ENCODE data around the gene HBS1L.

Gene HBS1L

GRCh38 chr6:134997133-134997995 lies 57.3 kb downstream of the HBS1L start:
- no peak for DNase-seq

DNA sequence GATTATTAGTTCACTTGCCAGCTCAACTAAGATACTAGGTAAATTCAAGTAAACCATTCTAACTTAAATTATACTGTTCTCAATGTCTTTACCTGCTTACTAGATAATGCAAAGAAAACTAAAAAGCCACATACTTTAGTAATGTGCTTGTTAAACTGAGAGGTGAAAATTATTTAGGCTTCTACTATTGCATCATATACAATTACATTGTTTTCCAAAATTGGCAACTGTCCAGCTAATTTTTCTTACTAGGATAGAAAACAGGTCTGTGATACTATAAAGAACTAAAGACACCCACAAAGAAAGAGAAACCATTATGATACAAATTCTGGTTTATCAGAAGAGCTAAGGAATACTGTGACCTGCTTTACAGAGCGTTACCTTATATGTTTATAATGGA lies 59.1 kb downstream of the HBS1L start:
- no peak for DNase-seq

- DNase-seq, result no peak
Observed at GRCh38 chr6:134994431-134994830, 60.2 kb downstream of the HBS1L start.

GRCh38 chr6:134992155-134992554 lies 62.5 kb downstream of the HBS1L start:
- no peak for DNase-seq

- no peak for DNase-seq
Observed at GRCh38 chr6:134990262-134990661, 64.4 kb downstream of the HBS1L start.

DNA sequence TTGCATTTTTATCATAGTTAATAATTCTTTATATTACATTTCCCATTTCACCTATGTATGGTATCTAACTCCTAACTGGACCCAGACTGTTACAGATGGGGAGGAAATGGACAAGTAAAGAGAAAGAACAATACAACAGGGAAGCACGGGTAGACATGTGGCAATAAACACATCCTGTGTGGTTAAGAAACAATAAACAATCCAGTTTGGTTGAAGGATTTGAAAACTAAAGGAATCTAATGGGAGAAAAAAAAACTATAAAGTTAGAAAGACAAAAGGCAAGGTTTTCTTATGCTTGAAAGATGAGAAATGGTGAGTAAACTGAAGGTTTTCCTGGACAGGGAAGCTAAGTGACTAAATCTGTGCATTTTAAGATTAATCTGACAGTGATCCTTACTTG lies 69.8 kb downstream of the HBS1L start:
- DNase-seq, result no peak

DNA sequence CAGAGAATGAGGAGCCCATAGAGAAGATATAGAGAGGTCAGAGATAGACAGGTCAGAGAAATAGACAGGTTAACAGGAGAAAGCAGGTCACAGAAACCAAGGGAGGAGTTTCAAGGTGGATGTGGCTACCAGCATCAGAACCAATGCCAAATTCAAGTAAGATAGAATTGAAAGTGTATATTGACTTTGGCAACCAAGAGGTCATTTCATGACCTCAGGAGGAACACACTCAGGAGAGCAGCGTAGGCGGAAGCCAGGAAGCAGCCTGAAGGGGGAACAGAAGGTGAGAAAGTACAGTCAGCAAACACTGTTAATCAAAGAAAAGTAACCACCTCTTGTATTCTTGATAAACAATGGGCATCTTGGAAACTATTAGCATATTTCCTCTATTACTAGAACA lies 70.8 kb downstream of the HBS1L start:
- no peak for DNase-seq

- no peak for DNase-seq
Observed at GRCh38 chr6:134982161-134982560, 72.5 kb downstream of the HBS1L start.

GRCh38 chr6:134980846-134981245 lies 73.8 kb downstream of the HBS1L start:
- no peak for DNase-seq

GRCh38 chr6:134979142-134979541 lies 75.5 kb downstream of the HBS1L start:
- DNase-seq, result no peak

DNA sequence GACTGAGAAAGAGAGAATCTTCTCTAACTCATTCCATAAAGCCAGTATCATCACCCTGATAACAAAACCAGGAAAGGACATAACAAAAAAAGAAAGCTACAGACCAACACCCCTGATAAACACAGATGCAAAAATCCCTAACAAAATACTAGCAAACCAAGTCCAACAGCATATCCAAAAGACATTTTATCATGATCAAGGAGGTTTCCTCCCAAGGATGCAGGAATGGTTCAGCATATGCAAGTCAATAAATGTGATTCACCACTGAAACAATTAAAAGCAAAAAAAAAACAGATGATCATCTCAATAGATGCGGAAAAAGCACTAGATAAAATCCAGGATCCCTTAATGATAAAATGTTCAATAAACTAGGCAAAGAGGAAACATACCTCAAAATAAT lies 80.3 kb downstream of the HBS1L start:
- DNase-seq, result no peak

DNA sequence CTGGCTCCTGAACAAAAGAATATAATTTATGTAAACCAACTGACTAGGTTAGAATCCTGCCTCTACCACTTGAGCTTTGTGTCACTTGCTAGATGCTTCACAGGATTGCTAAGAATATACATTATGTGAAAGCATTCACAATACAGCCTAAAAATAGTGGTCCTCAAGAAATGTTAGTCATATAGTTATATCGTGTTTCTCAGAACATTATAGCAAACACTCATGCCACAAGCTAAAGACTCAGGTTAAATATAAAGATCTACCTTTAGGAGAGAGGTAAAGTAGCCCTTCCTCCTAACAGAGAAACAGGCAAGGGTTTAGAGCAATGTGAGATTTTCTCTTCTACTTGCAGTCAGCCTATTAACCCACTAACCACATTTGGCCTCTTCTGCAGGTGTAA lies 86.9 kb downstream of the HBS1L start:
- no peak for DNase-seq

GRCh38 chr6:134964451-134965203 lies 90.0 kb downstream of the HBS1L start:
- DNase-seq, result no peak

DNA sequence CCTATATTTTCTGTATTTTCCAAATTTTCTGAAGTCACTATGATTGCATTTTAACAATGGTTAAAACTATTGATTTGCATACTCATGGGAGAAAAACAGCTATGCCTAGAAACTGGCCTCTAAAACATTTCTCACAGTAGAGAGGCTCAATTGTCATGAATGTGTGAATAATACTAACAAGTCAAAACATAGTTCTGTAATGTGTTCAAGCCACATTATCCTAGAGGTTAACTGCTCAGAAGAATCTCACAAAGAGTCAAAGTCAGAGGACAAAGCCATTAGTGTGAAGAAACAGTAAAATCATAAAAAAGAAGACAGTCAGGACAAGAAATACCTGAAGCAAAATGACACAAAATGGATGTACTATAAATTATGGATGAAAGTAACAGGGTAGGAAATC lies 92.2 kb downstream of the HBS1L start:
- DNase-seq, result no peak

DNA sequence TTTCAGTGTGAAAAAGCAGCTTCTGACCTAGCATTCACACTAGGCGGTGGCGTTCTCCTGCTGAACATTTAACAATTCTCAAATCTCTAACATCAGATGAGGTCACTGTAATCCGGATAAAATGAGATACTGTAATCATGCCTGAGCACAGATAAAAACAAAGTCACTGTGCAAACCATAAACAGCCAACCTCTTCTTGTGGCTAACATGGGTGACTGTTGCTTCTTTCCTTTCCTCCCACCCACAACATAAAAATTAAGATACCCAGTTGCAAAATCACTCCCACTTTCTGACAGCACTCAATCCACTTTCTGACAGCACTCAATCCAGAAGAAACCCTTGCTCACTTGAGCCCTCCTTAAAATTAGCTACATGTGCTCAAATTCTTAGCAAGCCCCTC lies 93.3 kb downstream of the HBS1L start:
- DNase-seq, result no peak

DNA sequence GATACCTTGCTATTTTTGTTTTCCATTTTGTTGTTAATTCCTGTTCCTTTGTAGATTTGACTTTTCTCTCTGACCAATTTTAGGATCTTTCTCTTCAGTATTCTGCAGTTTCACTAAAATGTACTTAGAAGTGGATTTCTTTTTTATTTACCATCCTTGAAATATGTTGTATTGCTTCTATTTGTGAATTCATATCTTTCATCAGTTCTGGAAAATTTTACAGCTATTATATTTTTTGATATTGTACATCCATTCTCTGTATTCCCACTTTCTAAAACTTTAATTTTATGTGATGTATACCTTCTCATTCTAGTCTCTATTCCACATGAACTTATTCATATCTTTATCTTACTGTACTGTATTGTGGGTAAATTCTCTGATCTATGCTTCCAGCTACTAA lies 95.0 kb downstream of the HBS1L start:
- no peak for DNase-seq

DNA sequence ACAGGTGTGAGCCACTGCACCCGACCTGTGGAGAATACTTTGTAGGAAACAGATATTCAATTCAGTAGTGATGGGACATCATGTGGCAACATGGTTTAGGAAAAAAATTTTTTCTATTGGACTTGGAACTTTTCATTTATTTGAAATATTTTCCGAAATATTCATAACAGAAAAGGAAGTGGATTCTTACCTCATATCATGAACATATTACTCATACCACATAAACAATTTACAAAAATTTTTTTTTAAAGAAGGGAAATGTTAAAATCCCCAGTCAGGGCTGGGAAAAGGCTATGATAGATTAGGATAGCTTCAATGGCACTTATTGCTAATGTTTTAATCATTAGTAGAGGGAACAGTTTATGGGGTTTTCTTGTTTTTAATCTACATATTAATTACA lies 97.9 kb downstream of the HBS1L start:
- no peak for DNase-seq

- DNase-seq, result no peak
Observed at GRCh38 chr6:134956032-134956431, 98.6 kb downstream of the HBS1L start.

DNA sequence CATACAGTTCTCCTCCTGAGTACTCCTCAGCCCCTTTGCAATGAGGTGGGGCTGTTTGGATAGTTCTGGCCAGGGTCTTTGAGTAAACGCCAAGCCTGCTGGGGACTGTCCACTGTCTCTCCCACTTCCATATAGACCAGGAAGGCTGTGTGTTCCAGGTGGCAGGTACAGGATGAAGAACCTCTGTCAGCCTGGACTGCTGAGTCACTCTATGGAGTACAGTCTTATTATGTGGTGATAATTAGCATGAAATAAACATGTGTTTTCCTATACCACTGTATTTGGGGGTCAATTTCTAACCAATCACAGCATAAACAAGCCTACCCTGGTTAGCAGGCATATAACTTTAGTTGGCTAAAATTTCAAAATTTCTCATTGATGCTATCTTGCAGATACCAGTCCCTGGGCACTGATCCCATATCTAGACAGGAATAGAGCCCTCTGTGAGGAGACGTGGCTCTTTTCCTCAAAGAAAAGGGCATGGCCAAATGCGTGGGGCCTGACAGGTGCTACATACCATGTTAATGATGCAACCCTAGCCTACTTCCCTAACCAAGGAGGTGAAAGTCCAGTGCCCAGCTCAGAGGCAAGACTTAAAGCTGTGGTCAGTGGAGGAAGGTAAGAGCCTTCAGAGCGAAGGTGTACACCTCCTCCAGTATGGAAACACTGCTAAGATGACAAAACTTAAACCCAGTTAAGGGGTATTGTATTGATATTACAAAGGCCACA lies 100.2 kb downstream of the HBS1L start:
- no peak for DNase-seq

- DNase-seq, result no peak
Observed at GRCh38 chr6:134951494-134952263, 102.9 kb downstream of the HBS1L start.

GRCh38 chr6:134950482-134950881 lies 104.1 kb downstream of the HBS1L start:
- DNase-seq, result no peak

DNA sequence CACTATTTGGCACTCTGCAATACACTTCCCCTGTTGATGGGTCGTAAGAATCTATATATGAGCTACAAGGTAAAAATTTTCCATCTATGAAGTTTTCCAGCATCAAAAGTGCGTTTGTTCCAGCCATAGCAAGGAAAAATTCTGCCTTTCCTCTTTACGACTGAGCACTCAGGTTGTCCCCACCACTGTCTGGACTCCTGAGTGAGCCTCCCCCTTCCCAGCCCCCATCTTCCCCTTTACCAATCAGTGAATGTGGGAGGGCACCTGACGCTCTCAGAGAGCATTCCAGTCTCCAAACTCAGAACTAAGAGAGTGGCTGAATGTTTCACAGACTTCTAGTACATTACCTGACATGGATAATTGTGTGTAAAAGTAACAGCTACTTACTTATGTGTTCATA lies 104.7 kb downstream of the HBS1L start, which contains the start of gene ALDH8A1:
Gene ALDH8A1 (minus strand): TSS at position 175 of the 400 bp plus-strand sequence. CDS start 48 bp downstream, at position 127.
- DNase-seq, result no peak

- DNase-seq, result no peak
Observed at GRCh38 chr6:134948691-134949090, 105.9 kb downstream of the HBS1L start.

Data from activated CD8-positive, alpha-beta memory T cell treated with anti-CD3 and anti-CD28 coated beads, Interleukin-2, amount 50 U/mL, for 4 hours (primary cell).